Measurements from ENCODE around the gene INO80E. TPM values are rescaled to one million over a fixed set of nuclear protein-coding genes. Genes with fewer than 3 reads are reported as not detected.

INO80E gene
- total and polyA plus RNA-seq, 2 donors (not counting 1 experiment from before 2014, with no cell fraction given), result 103 to 113 TPM

DNA sequence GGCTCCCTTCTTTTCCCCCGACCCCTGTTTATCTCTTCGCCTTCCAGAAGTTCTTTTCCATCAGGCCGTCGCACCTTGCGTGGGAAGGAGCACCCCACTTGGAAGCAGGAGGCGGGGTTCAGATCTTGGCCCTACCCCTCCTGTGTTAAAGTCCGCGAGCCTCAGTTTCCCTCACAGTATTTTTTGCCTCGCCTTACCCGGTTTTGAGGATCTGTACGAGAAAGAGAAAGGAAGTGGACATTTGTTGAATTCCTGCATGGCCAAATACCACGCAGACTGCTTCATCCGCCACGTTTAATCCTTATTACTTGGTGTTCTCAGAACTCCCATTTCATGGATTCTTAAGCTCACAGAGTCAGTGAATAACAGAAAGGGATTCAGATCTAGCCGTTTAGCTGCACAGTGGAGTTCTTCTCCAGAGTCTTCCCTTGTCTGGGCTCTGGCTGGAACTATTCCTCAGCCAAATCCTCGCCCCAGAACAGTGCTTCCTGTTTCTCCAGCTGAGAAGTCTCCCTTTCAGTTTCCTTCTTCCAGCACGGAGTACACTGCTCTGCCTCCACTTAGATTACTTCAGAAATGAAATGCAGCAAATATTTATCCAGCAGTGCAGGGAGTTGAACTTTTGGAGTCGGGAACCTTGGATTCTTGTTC is 33.6 kb upstream of the INO80E start:
- no peaks in the 10 kb centered on the region for H4K20me1 ChIP-seq (ENCODE audit: control insufficient read depth, insufficient read depth, low read length, poor library complexity, severe bottlenecking)
- ATAC-seq (ENCODE audit: low read depth) (no peak), DNase-seq (peak; percentile 53)
- H3K36me3 ChIP-seq (replicated peaks in 1 of 2; ENCODE audit: control extremely low read depth in 1 of 2, control insufficient read depth in 1 of 2, extremely low read depth in 1 of 2, insufficient read depth in 2 of 2, low read length in 1 of 2), result no peaks in the 10 kb centered on the region
- peak overlapping the region; percentile 91 for H3K27ac Mint-ChIP-seq
- peak overlapping the region; percentile 90 for H3K4me3 Mint-ChIP-seq
- intact Hi-C loops (cut with micrococcal nuclease), result loop anchor here (1.0 to 5.0 kb wide), 4 partner anchors 11 to 1110 kb away; partner anchors contain the start of genes CDIPT, KCTD13, TAOK2 and ZNF646
- ChIA-PET CTCF (interaction anchor here (0.6 to 2.2 kb wide), 9 partner anchors 11 to 262 kb away, joined by 3 to 14 read pairs (median 3); partner anchors contain the start of genes KCTD13 and TAOK2), POLR2A (interaction anchor here (0.7 to 2.7 kb wide), 5 partner anchors 10 to 1449 kb away, joined by 3 to 16 read pairs (median 5); partner anchors contain the start of genes CDIPT, KCTD13 and TAOK2)
- H3K4me1 Mint-ChIP-seq, result peaks cover 20% of the 10 kb centered on the region
- H3K9me3 Mint-ChIP-seq (ENCODE audit: insufficient read depth), result no peaks in the 10 kb centered on the region
- H3K9me3 ChIP-seq (ENCODE audit: control extremely low read depth in 1 of 3, control insufficient read depth in 2 of 3, insufficient read depth in 1 of 3, low read length in 2 of 3), result no peaks in the 10 kb centered on the region
- H3K9ac ChIP-seq (ENCODE audit: low read length), result peak overlapping the region; percentile 86
- peak overlapping the region; percentile 98 for H3K4me2 ChIP-seq (replicated peaks; ENCODE audit: low read depth, low read length, poor library complexity, severe bottlenecking)
- TF ChIP-seq, protein P1, sequence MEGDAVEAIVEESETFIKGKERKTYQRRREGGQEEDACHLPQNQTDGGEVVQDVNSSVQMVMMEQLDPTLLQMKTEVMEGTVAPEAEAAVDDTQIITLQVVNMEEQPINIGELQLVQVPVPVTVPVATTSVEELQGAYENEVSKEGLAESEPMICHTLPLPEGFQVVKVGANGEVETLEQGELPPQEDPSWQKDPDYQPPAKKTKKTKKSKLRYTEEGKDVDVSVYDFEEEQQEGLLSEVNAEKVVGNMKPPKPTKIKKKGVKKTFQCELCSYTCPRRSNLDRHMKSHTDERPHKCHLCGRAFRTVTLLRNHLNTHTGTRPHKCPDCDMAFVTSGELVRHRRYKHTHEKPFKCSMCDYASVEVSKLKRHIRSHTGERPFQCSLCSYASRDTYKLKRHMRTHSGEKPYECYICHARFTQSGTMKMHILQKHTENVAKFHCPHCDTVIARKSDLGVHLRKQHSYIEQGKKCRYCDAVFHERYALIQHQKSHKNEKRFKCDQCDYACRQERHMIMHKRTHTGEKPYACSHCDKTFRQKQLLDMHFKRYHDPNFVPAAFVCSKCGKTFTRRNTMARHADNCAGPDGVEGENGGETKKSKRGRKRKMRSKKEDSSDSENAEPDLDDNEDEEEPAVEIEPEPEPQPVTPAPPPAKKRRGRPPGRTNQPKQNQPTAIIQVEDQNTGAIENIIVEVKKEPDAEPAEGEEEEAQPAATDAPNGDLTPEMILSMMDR (IDR thresholded peaks at IDR 0.05), result no peak
- no peak for TF ChIP-seq EZH2 (IDR thresholded peaks at IDR 0.05; ENCODE audit: borderline replicate concordance, insufficient read depth, low read depth, low read length, poor library complexity, severe bottlenecking)
- WGBS (ENCODE audit: insufficient coverage), result 13% methylated on average over 10 of the region's 18 CpGs
- no peaks in the 10 kb centered on the region for H3K27me3 ChIP-seq (replicated peaks in 1 of 4; ENCODE audit: control extremely low read depth in 1 of 4, control insufficient read depth in 3 of 4, insufficient read depth in 4 of 4, low read length in 3 of 4)
- peak overlapping the region; percentile 79 to 88 for H3K27ac ChIP-seq (ENCODE audit: low read length in 2 of 2)
- H3K4me1 ChIP-seq (ENCODE audit: control insufficient read depth in 2 of 2, insufficient read depth in 2 of 2, low read length in 2 of 2), result peaks cover 13 to 19% of the 10 kb centered on the region in 2 donors
- H3K79me2 ChIP-seq (ENCODE audit: control insufficient read depth, insufficient read depth, low read length), result peaks cover 6% of the 10 kb centered on the region
- no peaks in the 10 kb centered on the region for H3K27me3 Mint-ChIP-seq
- H2AFZ ChIP-seq (ENCODE audit: insufficient read depth, low read depth, low read length, poor library complexity, severe bottlenecking), result peak overlapping the region; percentile 95
- peak overlapping the region; percentile 76 to 86 (median 84) for H3K4me3 ChIP-seq (ENCODE audit: control extremely low read depth in 1 of 5, extremely low read depth in 1 of 5, insufficient read depth in 1 of 5, low read depth in 2 of 5, low read length in 4 of 5)
